Epidermal melanocyte (primary cell): ENCODE data around the gene CST1.
"Not testable (repeated sequence)": the region's sequence is repeated elsewhere in the genome, so short reads cannot be mapped to it uniquely, and the experiment has no call there.

Source experiments
- DNase-seq: peaks from one replicate; pipeline ENCODE4 v3.0.0; 2011; ENCODE audit warnings: low spot score; ENCODE audit not compliant: insufficient read length

The CST1 gene

DNA sequence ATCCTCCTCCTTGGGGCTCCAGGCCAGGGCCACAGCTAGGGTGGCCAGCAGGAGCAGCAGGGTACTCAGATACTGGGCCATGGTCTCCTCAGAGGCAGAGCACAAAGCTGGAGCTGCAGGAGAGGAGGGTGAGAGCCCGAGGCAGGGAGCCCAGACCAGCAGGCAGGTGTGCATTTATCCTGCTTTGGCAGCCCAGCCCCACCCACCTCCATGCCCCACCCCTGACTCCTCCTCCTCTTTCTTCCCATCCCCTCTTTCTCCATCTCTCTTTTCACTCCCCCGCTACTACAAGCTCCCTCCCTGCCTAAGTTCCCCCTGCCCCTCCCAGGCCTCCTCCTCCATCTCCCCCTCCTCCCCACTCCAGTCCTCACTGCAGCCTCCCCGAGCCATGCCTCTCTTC lies at the start of gene CST1:
CST1 (minus strand) TSS at position 150 of the 400 bp plus-strand sequence; CDS start at position 81, 69 bp downstream.
- DNase-seq, result not testable (repeated sequence)

GRCh38 chr20:23799216-23799847 lies 48.6 kb upstream of the CST1 start:
- not testable (repeated sequence) for DNase-seq

DNA sequence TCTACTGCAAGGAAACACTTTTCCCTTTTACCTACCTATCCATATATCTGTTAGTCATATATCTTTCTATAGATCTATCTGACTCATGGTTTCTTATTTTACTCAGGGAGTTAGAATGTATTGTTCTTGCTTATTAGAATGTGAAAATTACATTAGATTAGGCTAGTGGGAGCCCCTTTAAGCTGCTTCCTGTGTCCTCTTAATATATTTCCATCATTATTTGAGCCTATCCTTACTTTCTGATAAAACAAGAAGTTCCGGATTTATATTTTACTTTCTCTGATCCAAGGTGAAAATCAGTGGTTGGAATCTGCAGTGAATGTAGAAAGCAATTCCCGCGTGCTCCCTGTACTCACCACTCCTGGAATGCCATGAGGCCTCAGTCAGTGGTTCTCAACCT lies 44.8 kb upstream of the CST1 start:
- no peak for DNase-seq

GRCh38 chr20:23794841-23795240 lies 44.1 kb upstream of the CST1 start:
- no peak for DNase-seq

- no peak for DNase-seq
Observed at GRCh38 chr20:23794065-23794464, 43.3 kb upstream of the CST1 start.

DNA sequence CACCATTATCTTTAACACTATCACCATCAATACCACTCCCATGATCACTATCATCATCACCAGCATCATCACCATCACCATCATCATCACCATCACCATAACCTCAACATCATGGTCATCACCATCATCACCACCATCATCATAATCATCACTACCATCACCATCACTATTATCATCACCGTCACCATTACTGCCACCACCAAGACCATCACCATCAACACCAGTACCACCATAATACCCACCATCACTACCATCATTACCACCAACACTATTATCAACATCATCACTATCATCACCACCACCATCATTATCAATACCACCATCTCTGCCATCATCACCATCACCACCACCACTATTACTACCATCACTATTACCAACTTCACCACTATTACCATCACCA lies 32.7 kb upstream of the CST1 start:
- no peak for DNase-seq

DNA sequence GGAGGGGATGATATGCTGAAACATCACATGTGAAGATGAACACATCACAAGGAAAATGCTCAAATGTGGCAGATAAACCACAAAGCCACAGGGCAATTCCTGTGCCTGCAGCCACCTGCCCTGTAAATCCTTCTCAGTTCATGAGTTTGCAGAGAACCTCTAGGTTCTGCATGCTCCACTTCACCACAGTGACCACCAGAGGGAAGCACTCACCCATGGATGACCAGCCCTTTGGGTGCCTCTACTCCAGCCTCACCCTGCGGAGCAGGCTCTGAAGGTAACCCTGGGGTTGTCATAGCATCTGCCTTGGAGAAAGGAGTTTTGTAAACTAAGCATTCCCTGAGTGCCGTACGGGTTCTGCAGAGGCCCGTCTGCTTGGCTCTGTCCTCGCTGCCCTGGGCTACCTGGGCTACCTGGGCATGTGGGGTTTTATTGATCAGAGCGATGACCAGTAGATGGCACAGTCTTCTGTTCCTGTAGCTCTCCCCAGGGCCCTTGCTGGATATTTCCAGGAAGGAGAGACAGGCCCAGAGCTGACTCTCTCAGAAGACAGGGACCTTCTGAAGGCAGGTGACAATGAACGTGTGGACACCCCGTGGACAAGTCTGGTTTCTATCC lies 31.7 kb upstream of the CST1 start:
- DNase-seq, result no peak

GRCh38 chr20:23778676-23779075 lies 27.9 kb upstream of the CST1 start:
- not testable (repeated sequence) for DNase-seq

DNA sequence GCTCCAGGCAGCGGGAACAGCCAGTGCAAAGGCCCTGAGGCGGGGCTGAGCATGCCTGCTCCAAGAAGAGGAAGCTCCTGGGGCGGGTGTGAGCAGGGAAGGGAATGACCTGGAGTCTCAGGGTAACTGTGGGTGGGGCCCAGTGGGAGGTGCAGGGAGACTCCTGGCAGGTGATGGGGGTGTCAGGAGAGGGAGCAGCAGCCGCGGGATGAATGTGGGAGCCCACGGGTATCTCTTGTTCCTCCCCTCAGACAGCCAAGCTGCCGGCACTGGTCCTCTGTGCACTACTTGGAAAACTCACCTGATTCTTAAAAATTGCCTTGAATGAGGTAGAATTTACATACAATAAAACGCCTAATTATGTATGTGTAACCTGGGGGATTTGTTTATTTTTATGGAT lies 26.6 kb upstream of the CST1 start:
- not testable (repeated sequence) for DNase-seq

- no peak for DNase-seq
Observed at GRCh38 chr20:23776067-23776771, 25.5 kb upstream of the CST1 start.

- DNase-seq, result no peak
Observed at GRCh38 chr20:23774081-23774480, 23.3 kb upstream of the CST1 start.

GRCh38 chr20:23773579-23773978 lies 22.8 kb upstream of the CST1 start:
- DNase-seq, result no peak

GRCh38 chr20:23773127-23773526 lies 22.4 kb upstream of the CST1 start:
- no peak for DNase-seq

- DNase-seq, result no peak
Observed at GRCh38 chr20:23772074-23772473, 21.3 kb upstream of the CST1 start.

GRCh38 chr20:23770384-23770783 lies 19.6 kb upstream of the CST1 start:
- no peak for DNase-seq

DNA sequence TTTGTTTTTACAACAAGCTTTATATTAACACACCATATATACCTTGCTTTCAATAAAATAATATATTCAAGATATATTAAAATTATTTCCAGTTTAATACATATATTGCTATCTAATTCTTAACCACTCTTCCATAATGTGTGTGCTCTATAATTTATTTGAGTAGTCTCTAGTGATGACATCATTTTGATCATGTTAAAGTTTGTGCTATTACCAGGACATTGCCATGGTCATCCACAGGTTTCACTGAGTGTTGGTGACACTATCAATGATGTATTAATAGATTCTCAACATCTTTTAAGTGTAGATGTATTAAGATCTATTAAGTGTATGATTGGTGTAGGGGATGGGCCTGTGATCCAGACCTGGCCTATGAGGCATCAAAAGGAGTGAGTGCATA lies 17.8 kb upstream of the CST1 start:
- not testable (repeated sequence) for DNase-seq

- no peak for DNase-seq
Observed at GRCh38 chr20:23766531-23766930, 15.8 kb upstream of the CST1 start.

DNA sequence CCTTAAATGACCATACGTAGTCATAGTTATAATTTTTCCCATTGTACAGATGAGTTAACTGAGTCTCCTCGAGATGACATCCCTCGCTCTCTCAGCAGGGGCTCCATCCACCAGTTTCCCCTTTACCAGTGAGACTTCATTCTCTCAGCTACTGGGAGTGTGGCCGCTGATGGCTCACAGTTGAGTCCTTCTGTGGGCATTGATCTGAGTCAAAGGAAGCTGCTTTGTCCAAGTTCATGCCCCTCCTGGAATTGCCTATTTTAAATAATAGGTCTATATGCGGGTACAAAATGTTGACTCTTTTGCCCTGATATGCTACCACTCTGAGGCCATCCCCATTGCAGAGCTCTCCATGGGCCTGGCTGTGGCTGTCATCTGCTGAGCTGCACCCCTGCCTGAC lies 14.8 kb upstream of the CST1 start:
- DNase-seq, result no peak

GRCh38 chr20:23764630-23765029 lies 13.9 kb upstream of the CST1 start:
- DNase-seq, result not testable (repeated sequence)

DNA sequence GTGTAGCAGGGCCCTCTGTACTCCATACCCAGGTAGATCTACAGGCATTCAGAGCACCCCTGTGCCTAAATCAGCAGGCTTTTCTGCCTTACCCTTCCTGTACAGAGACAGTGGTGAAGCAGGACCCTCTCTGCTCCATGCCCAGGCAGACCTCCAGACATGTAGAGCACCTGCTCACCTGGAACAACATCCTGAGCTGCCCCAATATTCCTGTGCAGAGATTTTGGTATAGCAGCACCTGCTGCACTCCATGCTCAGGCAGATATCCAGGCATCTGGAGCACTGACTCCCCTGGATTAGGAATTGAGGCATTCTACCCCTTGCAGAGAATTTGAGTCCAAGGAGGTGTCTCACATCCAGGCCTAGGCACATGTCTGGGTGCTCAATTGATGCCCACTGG lies 12.6 kb upstream of the CST1 start:
- DNase-seq, result no peak

DNA sequence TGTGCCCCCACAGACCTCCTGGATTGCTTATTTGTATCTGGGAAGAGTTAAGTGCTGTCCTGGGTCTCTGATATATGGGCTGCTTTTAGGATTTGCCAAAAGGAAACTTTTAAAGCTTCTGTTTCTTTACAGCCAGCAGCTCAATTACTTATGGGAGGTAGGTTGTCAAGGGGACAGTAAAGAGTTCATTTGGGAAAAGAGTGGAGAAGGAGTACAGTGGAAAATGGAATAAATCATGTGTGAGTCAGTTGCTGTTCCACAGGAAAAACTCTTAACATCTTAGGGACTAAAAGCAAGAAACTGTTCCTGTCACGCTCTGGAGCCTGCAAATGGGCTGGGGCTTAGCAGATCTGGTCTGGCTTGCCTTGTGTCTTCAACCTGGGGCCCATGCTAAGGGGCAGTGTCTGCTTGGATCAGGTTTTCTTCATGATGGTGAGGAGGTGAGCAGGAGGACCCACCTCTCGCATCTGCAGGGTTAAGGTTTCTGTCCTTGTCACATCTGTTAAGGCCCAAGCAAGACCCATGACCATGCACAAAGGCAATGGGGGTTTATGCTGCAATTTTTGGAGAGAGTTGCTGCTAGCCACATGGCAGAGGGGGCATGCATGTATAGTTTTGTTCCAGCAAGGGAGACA lies 8.7 kb upstream of the CST1 start:
- no peak for DNase-seq

DNA sequence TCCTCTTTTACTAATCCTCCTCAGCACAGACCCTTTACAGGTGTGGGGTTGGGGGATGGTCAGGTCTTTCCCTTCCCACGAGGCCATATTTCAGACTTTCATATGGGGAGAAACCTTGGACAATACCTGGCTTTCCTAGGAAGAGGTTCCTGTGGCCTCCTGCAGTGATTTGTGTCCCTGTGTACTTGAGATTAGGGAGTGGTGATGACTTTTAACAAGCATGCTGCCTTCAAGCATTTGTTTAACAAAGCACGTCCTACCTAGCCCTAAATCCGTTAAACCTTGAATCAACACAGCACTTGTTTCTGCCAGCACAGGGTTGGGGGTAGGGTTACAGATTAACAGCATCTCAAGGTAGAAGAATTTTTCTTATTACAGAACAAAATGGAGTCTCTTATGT lies 6.1 kb upstream of the CST1 start:
- DNase-seq, result not testable (repeated sequence)
